Measurements from ENCODE around the gene GDF3.

- TF ChIP-seq EZH2phosphoT487 (IDR thresholded peaks at IDR 0.05), result peak; percentile 46
- TF ChIP-seq, protein P1, sequence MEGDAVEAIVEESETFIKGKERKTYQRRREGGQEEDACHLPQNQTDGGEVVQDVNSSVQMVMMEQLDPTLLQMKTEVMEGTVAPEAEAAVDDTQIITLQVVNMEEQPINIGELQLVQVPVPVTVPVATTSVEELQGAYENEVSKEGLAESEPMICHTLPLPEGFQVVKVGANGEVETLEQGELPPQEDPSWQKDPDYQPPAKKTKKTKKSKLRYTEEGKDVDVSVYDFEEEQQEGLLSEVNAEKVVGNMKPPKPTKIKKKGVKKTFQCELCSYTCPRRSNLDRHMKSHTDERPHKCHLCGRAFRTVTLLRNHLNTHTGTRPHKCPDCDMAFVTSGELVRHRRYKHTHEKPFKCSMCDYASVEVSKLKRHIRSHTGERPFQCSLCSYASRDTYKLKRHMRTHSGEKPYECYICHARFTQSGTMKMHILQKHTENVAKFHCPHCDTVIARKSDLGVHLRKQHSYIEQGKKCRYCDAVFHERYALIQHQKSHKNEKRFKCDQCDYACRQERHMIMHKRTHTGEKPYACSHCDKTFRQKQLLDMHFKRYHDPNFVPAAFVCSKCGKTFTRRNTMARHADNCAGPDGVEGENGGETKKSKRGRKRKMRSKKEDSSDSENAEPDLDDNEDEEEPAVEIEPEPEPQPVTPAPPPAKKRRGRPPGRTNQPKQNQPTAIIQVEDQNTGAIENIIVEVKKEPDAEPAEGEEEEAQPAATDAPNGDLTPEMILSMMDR (IDR thresholded peaks at IDR 0.05), result no peak
Measured at GRCh38 chr12:7709969-7710675, 14.5 kb upstream of the GDF3 start.
